ENCODE measurements around the gene SLC35F1.

- no peak for TF ChIP-seq RAD21 (IDR thresholded peaks at IDR 0.05)
- TF ChIP-seq CTCF (IDR thresholded peaks at IDR 0.05; ENCODE audit: low read depth, low read length, missing input control), result no peak
- no peak for TF ChIP-seq TAF1 (conservative IDR thresholded peaks at IDR 0.05)
- TF ChIP-seq, protein P1, sequence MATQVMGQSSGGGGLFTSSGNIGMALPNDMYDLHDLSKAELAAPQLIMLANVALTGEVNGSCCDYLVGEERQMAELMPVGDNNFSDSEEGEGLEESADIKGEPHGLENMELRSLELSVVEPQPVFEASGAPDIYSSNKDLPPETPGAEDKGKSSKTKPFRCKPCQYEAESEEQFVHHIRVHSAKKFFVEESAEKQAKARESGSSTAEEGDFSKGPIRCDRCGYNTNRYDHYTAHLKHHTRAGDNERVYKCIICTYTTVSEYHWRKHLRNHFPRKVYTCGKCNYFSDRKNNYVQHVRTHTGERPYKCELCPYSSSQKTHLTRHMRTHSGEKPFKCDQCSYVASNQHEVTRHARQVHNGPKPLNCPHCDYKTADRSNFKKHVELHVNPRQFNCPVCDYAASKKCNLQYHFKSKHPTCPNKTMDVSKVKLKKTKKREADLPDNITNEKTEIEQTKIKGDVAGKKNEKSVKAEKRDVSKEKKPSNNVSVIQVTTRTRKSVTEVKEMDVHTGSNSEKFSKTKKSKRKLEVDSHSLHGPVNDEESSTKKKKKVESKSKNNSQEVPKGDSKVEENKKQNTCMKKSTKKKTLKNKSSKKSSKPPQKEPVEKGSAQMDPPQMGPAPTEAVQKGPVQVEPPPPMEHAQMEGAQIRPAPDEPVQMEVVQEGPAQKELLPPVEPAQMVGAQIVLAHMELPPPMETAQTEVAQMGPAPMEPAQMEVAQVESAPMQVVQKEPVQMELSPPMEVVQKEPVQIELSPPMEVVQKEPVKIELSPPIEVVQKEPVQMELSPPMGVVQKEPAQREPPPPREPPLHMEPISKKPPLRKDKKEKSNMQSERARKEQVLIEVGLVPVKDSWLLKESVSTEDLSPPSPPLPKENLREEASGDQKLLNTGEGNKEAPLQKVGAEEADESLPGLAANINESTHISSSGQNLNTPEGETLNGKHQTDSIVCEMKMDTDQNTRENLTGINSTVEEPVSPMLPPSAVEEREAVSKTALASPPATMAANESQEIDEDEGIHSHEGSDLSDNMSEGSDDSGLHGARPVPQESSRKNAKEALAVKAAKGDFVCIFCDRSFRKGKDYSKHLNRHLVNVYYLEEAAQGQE (IDR thresholded peaks at IDR 0.05), result no peak
- no peak for TF ChIP-seq GABPA (IDR thresholded peaks at IDR 0.05 in 1 of 2, conservative IDR thresholded peaks at IDR 0.05 in 1 of 2)
- no peak for TF ChIP-seq SP1 (IDR thresholded peaks at IDR 0.05)
- TF ChIP-seq, protein P2, sequence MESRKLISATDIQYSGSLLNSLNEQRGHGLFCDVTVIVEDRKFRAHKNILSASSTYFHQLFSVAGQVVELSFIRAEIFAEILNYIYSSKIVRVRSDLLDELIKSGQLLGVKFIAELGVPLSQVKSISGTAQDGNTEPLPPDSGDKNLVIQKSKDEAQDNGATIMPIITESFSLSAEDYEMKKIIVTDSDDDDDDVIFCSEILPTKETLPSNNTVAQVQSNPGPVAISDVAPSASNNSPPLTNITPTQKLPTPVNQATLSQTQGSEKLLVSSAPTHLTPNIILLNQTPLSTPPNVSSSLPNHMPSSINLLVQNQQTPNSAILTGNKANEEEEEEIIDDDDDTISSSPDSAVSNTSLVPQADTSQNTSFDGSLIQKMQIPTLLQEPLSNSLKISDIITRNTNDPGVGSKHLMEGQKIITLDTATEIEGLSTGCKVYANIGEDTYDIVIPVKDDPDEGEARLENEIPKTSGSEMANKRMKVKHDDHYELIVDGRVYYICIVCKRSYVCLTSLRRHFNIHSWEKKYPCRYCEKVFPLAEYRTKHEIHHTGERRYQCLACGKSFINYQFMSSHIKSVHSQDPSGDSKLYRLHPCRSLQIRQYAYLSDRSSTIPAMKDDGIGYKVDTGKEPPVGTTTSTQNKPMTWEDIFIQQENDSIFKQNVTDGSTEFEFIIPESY (IDR thresholded peaks at IDR 0.05), result no peak
- TF ChIP-seq FOXA1 (IDR thresholded peaks at IDR 0.05), result no peak
- no peak for TF ChIP-seq NR2F2 (IDR thresholded peaks at IDR 0.05)
Measured at GRCh38 chr6:118206221-118206620, 299.2 kb downstream of the SLC35F1 start.

Data from liver (tissue), 3 donors.